Putamen (tissue), 1 donor: Measurements from ENCODE around the gene IGF1R.
"Not testable (repeated sequence)": the region's sequence is repeated elsewhere in the genome, so short reads cannot be mapped to it uniquely, and the experiment has no call there.

Source experiments
- DNase-seq: peaks from one replicate; pipeline ENCODE4 v3.0.0-alpha.2; 2016; ENCODE audit warnings: low spot score

The IGF1R gene

DNA sequence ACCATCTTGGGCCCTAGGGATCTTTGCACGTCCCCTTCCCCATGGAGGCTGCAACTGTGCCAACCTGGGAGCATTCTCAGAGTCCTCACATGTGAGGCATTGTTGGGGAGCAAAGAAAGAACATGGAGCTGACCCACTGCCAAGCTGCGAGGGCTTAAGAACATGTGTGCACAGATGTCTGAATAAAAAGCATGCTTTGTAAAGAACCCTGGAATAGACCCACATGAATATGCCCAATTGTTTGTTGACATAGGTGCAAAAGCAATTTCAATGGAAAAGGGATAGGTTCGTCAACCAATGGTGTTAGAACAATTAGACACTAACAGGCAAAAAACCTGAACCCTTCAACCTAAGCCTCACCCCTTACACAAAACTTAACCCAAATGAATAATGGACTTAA lies 349.9 kb downstream of the IGF1R start:
- no peak for DNase-seq

DNA sequence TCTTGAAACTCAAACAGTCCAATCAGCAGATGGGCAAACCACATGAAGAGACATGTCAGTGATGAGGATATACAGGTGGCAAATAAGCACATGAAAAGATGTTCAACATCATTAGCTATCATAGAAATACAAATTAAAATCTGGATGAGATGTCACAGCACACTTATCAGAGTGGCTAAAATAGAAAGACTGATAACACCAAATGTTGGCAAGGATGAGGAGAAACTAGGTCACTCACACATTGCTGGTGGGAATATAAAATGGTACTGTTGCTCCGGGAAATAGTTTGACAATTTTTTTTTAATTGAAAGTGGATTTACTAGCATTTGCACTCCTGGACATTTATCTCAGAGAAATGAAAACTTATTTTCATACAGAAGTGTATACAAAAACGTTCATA lies 350.9 kb downstream of the IGF1R start:
- no peak for DNase-seq

DNA sequence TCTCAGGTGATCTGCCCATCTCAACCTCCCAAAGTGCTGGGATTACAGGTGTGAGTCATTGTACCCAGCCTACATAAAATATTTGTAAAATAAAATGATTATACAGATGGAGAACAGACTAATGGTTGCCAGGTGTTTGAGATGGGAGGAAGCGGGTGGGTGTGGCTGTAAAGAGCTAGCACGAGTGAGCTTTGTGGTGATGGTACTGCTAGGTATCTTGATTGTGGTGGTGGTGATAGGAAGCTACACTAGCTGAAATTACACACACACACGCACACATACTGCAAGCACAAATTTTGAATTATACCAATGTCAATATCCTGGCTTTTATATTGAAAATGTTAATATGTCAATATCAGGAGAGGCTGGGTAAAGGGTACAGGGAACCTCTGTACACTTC lies 353.9 kb downstream of the IGF1R start:
- DNase-seq = no peak

DNA sequence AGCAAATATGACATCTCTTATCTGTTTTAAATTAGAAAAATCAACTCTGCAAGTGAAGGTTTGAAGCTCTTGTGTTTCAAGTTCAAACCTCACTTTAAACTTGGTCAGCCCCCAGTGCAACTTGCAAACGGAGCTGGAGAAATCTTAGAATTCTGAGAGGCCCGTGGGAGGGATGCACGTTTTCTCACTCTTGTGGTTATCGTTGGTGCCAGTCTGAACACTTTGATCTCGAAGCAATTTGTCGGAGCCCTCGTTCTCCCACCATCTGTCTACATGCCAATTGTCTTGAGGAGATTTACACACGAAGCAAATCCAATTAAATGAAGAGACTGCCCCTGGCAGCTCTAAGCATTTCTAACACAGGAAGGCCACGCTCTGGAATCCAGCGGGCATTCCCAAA lies 355.0 kb downstream of the IGF1R start:
- not testable (repeated sequence) for DNase-seq

DNA sequence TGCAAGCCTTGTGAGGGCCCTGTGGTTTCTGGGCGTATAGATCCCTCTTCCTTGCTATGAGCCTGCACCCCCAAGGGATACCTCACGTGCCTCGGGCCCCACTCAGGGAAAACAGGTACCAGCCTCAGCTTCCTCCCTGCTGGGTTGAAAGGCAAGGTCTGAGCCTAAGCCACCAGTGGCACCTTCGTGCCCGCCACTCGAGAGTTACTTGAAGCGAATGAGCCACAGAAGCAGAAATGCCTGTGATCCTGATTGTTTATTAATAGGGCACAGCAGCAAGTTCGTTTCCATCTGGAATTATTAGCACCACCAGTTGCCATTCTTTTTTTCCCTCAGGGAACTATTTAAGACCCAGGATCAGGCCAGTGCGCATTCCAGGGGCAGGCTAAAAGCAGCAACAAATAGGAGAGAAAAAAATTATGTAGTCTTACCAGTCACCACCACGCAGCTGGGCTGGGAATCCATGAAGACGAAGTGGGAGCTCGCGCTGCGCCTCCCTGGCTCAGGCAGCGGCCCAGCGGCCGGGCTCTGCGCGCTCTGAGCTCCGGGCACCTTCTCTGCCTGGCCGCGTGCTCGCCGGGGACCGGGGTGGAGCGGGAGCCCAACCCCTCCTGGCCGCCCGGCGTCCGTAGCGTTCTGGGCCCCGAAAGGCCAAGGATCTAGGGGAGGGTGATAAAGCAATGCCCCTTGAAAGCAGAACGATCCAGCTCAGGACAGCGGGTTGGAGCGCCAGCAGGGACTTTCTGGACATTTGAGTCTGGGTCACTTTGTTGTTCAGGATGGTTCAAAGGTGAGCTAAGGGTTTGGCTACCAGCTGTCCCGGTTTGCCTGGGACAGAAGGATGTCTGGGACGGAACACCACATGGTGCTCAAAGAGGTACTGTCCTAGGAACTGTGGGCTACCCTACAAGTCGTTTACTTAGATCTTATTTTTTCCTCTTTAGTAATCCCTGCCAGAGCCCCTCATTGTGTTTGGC lies 356.9 kb downstream of the IGF1R start:
- not testable (repeated sequence) for DNase-seq

DNA sequence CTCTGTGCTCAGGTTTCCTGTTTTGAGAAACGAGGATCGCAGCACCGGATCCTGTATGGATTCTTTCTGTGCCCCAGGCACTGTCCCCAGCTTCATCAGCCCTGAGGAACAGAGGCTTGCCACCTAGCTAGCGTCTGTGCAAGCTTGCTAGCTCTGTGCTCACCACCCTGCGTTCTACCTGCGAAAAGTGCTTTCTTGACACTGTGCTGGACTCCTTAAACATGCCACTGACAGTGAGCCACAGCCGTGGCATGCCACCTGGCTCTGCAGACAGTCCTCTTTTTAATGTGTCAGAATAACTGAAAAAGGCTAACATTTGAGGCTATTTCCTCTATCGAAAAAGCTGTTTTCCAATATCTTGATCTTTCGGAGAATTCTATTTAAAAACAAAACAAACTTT lies 357.8 kb downstream of the IGF1R start:
- DNase-seq = no peak

DNA sequence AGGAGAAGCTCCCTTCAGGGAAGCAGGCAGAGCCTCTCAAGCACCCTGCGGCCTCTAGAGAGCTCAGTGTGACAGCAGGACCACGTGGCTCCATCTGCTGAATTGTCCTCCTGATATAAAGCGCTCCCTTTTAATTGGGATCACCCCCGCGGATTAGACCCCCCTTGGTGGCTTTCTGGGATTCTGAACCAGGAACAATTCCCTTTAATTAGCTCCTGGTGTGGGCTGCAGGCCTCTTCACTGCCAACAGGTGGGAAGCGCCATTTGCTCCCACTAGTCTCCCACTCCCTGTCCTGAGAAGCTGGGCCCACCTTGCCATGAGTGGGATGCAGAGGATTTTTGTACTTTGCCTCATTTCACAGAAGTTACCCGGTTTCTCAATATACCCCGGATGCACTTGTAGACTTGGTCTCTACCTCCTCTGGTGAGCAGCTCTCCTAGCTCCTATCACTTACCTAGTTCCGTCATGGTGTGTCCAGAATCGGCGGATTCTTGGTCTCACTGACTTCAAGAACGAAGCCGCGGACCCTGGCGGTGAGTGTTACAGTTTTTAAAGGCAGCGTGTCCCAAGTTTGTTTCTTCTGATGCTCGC lies 358.7 kb downstream of the IGF1R start:
- no peak for DNase-seq

DNA sequence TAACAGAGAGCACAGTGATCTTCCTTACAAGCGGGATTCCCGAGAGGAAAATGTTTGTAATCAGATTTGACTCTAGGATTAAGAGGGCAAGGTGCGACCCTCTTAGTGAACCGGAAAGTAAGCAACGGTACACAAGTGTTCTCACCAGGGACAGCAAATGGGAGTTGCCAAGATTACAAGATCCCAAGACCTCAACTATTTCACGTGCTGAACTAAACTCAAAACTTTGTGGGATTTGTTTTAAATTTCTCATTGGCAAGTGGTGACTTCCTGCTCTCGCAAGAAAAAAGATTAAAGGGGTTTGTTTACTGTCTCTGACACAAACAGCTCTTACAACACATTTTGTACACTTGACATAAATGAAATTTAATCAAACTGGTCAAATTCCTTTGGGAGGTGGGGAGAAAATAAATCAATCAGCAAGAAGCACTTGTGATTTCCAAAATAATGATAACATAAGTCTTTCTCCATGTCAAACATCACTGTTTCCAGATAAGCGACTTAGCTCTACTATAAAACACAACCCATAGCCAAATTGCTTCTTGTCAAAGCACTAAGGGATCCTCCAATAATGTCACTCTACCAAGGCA lies 361.5 kb downstream of the IGF1R start:
- no peak for DNase-seq

DNA sequence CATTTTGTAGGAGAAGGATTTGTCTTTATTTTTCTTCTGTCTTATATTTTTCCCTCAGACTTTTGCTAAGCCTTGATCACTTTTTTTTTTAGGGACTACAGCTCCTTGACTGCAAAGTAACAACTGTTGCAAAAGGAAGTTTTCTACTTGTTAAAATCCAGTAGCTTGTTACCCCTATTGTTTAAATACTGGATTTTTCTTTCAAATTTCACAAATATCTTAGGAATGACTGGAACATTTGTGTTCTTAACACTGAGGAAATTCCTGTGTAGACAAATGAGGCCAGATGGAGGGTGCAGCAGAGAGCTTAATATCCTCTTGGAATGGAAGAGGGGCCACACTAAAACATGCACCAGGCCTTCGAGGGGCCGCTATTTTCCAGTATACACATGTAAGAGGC lies 362.4 kb downstream of the IGF1R start:
- no peak for DNase-seq
